ENCODE results near the gene AP3B2. TPM values are rescaled to one million over a fixed set of nuclear protein-coding genes. Genes with fewer than 3 reads are reported as not detected.

AP3B2 gene, protein sequence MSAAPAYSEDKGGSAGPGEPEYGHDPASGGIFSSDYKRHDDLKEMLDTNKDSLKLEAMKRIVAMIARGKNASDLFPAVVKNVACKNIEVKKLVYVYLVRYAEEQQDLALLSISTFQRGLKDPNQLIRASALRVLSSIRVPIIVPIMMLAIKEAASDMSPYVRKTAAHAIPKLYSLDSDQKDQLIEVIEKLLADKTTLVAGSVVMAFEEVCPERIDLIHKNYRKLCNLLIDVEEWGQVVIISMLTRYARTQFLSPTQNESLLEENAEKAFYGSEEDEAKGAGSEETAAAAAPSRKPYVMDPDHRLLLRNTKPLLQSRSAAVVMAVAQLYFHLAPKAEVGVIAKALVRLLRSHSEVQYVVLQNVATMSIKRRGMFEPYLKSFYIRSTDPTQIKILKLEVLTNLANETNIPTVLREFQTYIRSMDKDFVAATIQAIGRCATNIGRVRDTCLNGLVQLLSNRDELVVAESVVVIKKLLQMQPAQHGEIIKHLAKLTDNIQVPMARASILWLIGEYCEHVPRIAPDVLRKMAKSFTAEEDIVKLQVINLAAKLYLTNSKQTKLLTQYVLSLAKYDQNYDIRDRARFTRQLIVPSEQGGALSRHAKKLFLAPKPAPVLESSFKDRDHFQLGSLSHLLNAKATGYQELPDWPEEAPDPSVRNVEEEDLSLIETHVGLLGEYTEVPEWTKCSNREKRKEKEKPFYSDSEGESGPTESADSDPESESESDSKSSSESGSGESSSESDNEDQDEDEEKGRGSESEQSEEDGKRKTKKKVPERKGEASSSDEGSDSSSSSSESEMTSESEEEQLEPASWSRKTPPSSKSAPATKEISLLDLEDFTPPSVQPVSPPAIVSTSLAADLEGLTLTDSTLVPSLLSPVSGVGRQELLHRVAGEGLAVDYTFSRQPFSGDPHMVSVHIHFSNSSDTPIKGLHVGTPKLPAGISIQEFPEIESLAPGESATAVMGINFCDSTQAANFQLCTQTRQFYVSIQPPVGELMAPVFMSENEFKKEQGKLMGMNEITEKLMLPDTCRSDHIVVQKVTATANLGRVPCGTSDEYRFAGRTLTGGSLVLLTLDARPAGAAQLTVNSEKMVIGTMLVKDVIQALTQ
- total RNA-seq = 10 to 100 TPM in 1 of 4 donors, 1 to 10 TPM in 2, not detected in 1; 1.2 to 10.4 (median 1.6) TPM

DNA sequence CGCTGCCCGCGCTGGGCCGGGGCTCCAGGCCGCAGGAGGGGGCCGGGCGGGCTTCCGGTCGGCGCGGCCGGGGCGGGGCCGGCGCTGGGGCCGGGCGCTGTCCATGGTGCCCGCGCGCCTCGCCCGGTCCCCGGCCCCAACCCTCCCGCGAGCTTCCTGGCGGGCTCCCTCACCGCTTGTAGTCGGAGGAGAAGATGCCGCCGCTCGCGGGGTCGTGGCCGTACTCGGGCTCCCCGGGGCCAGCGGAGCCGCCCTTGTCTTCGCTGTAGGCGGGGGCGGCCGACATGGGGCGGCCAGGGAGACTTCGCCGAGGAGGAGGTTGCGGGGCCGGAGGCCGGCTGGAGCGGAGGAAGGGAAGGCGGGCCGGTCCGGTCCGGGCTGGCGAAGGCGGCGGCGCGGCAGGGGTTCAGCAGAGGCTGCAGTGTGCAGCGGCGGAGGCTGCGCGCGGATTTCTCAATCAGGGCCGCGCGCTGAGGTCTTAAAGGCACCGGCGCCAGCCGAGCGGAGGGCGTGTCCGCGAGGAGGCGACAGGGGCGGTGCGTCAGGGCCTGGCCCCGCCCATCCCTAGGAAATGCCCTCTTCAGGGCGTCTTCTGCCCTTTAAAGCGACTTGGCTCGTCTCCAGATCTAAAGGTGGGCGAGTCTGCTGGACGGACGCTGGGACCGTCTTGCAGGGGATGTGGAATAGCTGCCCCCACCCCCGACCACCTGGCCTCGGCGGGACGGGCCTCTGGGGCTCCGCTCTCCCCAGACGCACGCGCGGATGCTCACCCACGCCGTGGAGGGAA lies at the start of gene AP3B2:
AP3B2 (minus strand) TSS at position 455 of the 787 bp plus-strand sequence; CDS start at position 286, 169 bp downstream.
- peak within 1 kb of the TSS in 2 of 4 donors; percentile 25 to 54 for H3K27ac ChIP-seq
- H3K27me3 ChIP-seq = no peaks in the 10 kb centered on the region
- peak within 1 kb of the TSS; percentile 51 to 98 (median 66) for H3K4me3 ChIP-seq
- DNase-seq = peak; percentile 29 to 74 (median 74)
- no peaks in the 10 kb centered on the region for H3K36me3 ChIP-seq
- no peak for TF ChIP-seq POLR2A (IDR thresholded peaks at IDR 0.05)
- TF ChIP-seq, protein P1, sequence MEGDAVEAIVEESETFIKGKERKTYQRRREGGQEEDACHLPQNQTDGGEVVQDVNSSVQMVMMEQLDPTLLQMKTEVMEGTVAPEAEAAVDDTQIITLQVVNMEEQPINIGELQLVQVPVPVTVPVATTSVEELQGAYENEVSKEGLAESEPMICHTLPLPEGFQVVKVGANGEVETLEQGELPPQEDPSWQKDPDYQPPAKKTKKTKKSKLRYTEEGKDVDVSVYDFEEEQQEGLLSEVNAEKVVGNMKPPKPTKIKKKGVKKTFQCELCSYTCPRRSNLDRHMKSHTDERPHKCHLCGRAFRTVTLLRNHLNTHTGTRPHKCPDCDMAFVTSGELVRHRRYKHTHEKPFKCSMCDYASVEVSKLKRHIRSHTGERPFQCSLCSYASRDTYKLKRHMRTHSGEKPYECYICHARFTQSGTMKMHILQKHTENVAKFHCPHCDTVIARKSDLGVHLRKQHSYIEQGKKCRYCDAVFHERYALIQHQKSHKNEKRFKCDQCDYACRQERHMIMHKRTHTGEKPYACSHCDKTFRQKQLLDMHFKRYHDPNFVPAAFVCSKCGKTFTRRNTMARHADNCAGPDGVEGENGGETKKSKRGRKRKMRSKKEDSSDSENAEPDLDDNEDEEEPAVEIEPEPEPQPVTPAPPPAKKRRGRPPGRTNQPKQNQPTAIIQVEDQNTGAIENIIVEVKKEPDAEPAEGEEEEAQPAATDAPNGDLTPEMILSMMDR (IDR thresholded peaks at IDR 0.05) = no peak
- H3K9me3 ChIP-seq = no peaks in the 10 kb centered on the region
- peaks cover 0 to 11% (median 5%) of the 10 kb centered on the region in 4 donors for H3K4me1 ChIP-seq

DNA sequence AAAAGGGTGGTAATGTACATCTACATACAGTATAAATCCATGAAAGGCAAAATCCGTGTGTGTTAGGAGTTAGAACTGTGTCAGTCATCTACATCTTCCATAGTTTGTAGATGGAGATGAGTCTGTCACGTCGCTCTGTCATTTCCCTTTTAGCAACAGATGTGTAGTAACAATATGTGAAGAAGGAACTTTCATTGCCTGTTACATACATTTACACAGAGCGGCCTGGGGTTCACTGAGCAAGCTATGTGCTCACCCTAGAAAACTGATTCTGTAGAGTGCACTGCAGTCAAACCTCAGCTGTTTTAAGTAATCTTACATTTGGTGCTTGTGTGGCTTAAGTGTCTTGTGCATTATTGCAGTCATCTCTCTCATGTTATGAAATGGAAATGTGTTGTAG lies 41.6 kb upstream of the AP3B2 start:
- Histone ChIP-seq H3K4me1 (peaks cover 0 to 9% (median 5%) of the 10 kb centered on the region in 4 donors), H3K4me3 (peak overlapping the region; percentile 54 to 77 (median 66)), H3K27me3 (no peaks in the 10 kb centered on the region), H3K27ac (no peak overlapping the region), H3K36me3 (peaks cover 0 to 28% (median 0%) of the 10 kb centered on the region in 3 donors), H3K9me3 (no peaks in the 10 kb centered on the region)
- no peak for DNase-seq
- TF ChIP-seq POLR2A (IDR thresholded peaks at IDR 0.05) = no peak
- TF ChIP-seq, protein P1 (IDR thresholded peaks at IDR 0.05) = no peak

DNA sequence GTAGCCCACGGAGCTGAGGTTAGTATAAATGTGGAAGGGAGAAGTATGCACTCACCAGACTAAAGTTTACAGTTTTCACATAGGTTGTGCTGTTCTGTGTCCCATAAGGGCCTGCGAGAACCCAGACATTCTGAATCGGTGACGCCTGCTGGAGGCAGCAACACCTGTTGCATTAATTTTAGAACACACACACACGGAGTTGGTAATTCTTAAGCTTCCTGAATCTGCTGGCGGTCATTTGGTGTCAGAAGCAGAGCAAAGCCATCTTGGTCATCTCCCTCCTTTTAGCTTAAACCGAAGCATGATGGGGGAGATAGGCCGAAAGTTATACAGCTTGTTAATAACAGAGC lies 41.1 kb upstream of the AP3B2 start:
- no peak for DNase-seq
- Histone ChIP-seq H3K36me3 (peaks cover 0 to 23% (median 0%) of the 10 kb centered on the region in 3 donors), H3K4me3 (peak overlapping the region; percentile 54 to 77 (median 66)), H3K27ac (peak overlapping the region; percentile 61 to 86 (median 83)), H3K27me3 (no peaks in the 10 kb centered on the region), H3K9me3 (no peaks in the 10 kb centered on the region), H3K4me1 (peaks cover 0 to 9% (median 5%) of the 10 kb centered on the region in 4 donors)
- TF ChIP-seq POLR2A (IDR thresholded peaks at IDR 0.05) = no peak
- TF ChIP-seq, protein P1 (IDR thresholded peaks at IDR 0.05) = no peak

DNA sequence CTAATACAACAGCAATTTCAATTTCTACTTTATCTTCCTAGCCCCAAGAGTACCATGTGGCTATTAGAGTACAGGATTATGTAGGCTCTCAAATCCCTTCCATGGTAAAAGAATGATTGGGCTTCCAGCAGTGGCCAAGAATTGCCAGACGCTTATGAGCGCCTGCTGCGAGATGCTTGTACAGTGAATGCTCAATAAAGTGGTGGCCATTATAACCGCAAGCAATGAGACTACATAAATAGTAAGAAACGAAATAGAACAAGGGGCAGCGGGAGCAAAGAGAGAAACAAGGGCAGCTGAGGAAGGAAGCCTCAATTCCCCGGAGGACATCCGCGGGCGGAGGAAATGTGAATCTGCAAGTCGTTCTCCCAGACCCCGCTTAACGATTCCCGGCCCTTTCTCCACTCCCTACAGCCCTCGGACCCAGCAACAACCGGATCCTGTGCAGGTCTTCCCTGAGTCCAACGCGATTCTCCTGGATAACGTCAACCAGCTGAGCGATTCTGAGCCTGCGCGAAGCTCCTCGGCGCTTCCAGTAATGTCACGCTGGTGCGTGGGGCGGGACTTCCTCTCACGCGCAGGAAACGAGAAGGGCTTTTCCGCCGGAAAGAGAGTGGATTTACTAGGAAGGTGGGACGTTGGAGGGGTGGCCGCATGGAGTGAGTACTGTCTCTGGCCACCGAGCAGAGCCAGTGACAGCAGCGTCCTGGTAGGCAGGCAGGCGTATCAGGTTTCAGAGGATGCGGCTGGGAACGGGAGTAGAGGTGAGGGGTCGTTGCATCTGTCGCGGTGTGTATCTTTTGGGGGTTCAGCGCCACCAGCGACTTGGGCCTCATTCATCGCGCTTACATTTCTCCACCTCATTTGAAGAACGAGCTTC lies 40.5 kb upstream of the AP3B2 start:
- DNase-seq = peak; percentile 89 to 96 (median 91)
- peak overlapping the region; percentile 61 to 86 (median 83) for H3K27ac ChIP-seq
- peak overlapping the region; percentile 54 to 77 (median 66) for H3K4me3 ChIP-seq
- H3K9me3 ChIP-seq = no peaks in the 10 kb centered on the region
- peaks cover 0 to 9% (median 5%) of the 10 kb centered on the region in 4 donors for H3K4me1 ChIP-seq
- H3K27me3 ChIP-seq = no peaks in the 10 kb centered on the region
- TF ChIP-seq POLR2A (IDR thresholded peaks at IDR 0.05) = peak; percentile 36 to 75
- TF ChIP-seq, protein P1 (IDR thresholded peaks at IDR 0.05) = no peak
- H3K36me3 ChIP-seq = peaks cover 0 to 17% (median 0%) of the 10 kb centered on the region in 3 donors
